Left lung (tissue), 10 donors: ENCODE data around the gene ETV3. TPM values are rescaled to one million over a fixed set of nuclear protein-coding genes. Genes with fewer than 3 reads are reported as not detected.

Experiments used
- ATAC-seq: fragments of 200-7000 bp; cut with Tn5 transposase; one replicate; pipeline ENCODE4 v1.9.1; 2020; ENCODE audit warnings: moderate library complexity
- DNase-seq, 4 donors: peaks; one replicate each; pipeline ENCODE4 v3.0.0-alpha.2; 2013 to 2020
- H3K27ac ChIP-seq, 2 donors: fragments of 200-600 bp; sonication (generic) in 1 of 2; one replicate each; pipeline versions ENCODE4 v1.5.0 to v1.8.0; 2020 to 2021
- H3K27me3 ChIP-seq, 2 donors: fragments of 200-600 bp; sonication (generic) in 1 of 2; one replicate each; pipeline versions ENCODE4 v1.5.0 to v1.8.0; 2020 to 2021
- H3K36me3 ChIP-seq, 2 donors: fragments of 200-600 bp; sonication (generic) in 1 of 2; one replicate each; pipeline versions ENCODE4 v1.5.0 to v1.8.0; 2020 to 2021
- H3K4me1 ChIP-seq, 2 donors: fragments of 200-600 bp; one replicate each; pipeline ENCODE4 v1.8.0; 2021
- H3K4me3 ChIP-seq, 2 donors: fragments of 200-600 bp; sonication (generic) in 1 of 2; one replicate each; pipeline versions ENCODE4 v1.5.0 to v1.8.0; 2020 to 2021; ENCODE audit warnings: mild to moderate bottlenecking in 1 of 2
- H3K9me3 ChIP-seq, 2 donors: fragments of 200-600 bp; sonication (generic) in 1 of 2; one replicate each; pipeline versions ENCODE4 v1.5.0 to v1.8.0; 2020 to 2021
- CTCF ChIP-seq, 2 donors: fragments of 200-600 bp; sonication (generic) in 1 of 2; IDR thresholded peaks; one replicate each; pipeline versions ENCODE4 v1.5.0 to v1.8.0; 2021; ENCODE audit warnings: antibody characterized with exemption in 2 of 2
- intact Hi-C, 2 donors: fragments of 100-400 bp; cut with DNase I; formaldehyde crosslinking; loops; one replicate each; pipeline versions ENCODE4 v1.11.2 to v1.14.2; 2022
- polyA plus RNA-seq, 6 donors: library from polyadenylated mRNA; unstranded; fragments of 120-200 nt; gene quantifications; one replicate each; pipeline ENCODE4 v1.2.1, GENCODE V29; 2013; ENCODE audit not compliant: insufficient read length in 6 of 6
- total RNA-seq, 2 donors: library from RNA; stranded (reverse); fragmentation: NEBNext Ultra II Directional; extraction: Animal tissue kit (Norgen Biotek cat#: 25700); gene quantifications; one replicate each; pipeline ENCODE4 v1.2.1, GENCODE V29; 2021
- donor health status: DM: no; HTN: yes; CAD: no.
- donor health status: DM: no; HTN: no; CAD: no.

The ETV3 gene
- total and polyA plus RNA-seq, 8 donors = 22.6 to 28.2 (median 25.0) TPM

DNA sequence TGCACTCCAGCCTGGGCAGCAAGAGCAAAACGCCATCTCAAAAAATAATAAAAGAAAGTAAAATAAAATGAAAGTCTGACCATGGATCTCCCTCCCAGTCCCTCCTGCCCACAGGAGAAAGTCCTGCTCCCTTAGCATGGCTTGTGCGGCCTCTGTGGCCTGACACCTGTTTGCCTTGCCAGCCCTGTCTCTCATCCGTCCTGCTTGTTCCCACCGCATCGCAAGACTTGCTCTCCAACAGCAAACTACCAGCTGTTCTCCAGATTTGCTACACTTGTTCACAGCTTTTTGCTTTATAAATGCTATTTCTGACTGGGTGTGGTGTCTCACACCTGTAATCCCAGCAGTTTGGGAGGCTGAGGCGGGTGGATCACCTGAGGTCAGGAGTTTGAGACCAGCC lies 41.3 kb downstream of the ETV3 start:
- no peak for TF ChIP-seq CTCF (IDR thresholded peaks at IDR 0.05)
- no peak for ATAC-seq

GRCh38 chr1:157095551-157095950 lies 42.6 kb downstream of the ETV3 start:
- DNase-seq (no peak), ATAC-seq (no peak)
- Histone ChIP-seq H3K9me3 (no peaks in the 10 kb centered on the region), H3K27ac (no peak overlapping the region), H3K27me3 (no peaks in the 10 kb centered on the region), H3K4me3 (no peak overlapping the region), H3K4me1 (no peaks in the 10 kb centered on the region), H3K36me3 (no peaks in the 10 kb centered on the region)
- intact Hi-C loops = loop anchor here in 1 of 2 donors (10.0 kb wide), 1 partner anchor 59 kb away; no protein-coding TSS in a partner anchor
- TF ChIP-seq CTCF (IDR thresholded peaks at IDR 0.05) = no peak

More for the DNA sequence above, 41.3 kb downstream of the ETV3 start:
- no peak for DNase-seq
- Histone ChIP-seq H3K4me3 (no peak overlapping the region), H3K27ac (no peak overlapping the region), H3K9me3 (no peaks in the 10 kb centered on the region), H3K27me3 (no peaks in the 10 kb centered on the region), H3K36me3 (no peaks in the 10 kb centered on the region), H3K4me1 (no peaks in the 10 kb centered on the region)
- intact Hi-C loops = loop anchor here in 1 of 2 donors (10.0 kb wide), 1 partner anchor 58 kb away; no protein-coding TSS in a partner anchor

- no peaks in the 10 kb centered on the region for H3K36me3 ChIP-seq
- H3K27ac ChIP-seq = no peak overlapping the region
- ATAC-seq (no peak), DNase-seq (peak in 1 of 4 donors; percentile 16)
- no peak overlapping the region for H3K4me3 ChIP-seq
- no peaks in the 10 kb centered on the region for H3K27me3 ChIP-seq
- no peaks in the 10 kb centered on the region for H3K4me1 ChIP-seq
- TF ChIP-seq CTCF (IDR thresholded peaks at IDR 0.05) = no peak
- intact Hi-C loops = loop anchor here in 1 of 2 donors (10.0 kb wide), 1 partner anchor 60 kb away; no protein-coding TSS in a partner anchor
- no peaks in the 10 kb centered on the region for H3K9me3 ChIP-seq
Measured at GRCh38 chr1:157095091-157095490, 43.1 kb downstream of the ETV3 start.

DNA sequence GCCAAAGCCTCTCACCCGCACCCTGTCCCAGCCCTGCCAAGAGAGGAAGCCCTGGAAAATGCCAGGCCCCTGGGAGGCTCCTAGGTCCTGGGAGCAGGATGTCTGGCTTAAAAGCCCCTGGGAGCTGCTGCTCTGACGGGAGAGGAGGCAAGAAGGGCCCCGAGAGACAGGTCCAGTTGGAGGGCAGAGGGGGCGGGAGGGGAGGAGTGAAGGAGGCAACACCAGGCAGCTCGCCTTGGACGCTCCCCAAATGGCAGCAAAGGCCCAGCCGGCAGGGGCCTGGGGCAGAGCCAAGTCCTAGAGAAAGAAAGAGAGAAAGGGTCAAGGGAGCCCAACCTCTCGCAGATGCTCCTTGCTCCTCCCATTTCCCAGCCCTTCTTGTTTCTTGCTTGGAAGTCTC lies 45.4 kb downstream of the ETV3 start:
- peak in 2 of 4 donors; percentile 17 to 50 for DNase-seq
- H3K27me3 ChIP-seq = no peaks in the 10 kb centered on the region
- no peak for ATAC-seq

More for the DNA sequence above, 45.4 kb downstream of the ETV3 start:
- H3K4me1 ChIP-seq = no peaks in the 10 kb centered on the region
- H3K9me3 ChIP-seq = no peaks in the 10 kb centered on the region
- intact Hi-C loops = loop anchor here in 1 of 2 donors (10.0 kb wide), 1 partner anchor 62 kb away; no protein-coding TSS in a partner anchor
- H3K36me3 ChIP-seq = no peaks in the 10 kb centered on the region
- H3K4me3 ChIP-seq = no peak overlapping the region
- no peak overlapping the region for H3K27ac ChIP-seq
- no peak for TF ChIP-seq CTCF (IDR thresholded peaks at IDR 0.05)
